HCT116 (cell line): ENCODE measurements around the gene CHRNB2.

Source experiments
- CTCF ChIP-seq, 3 experiments: fragments of 200-600 bp in 1 of 3; sonication (generic) in 1 of 3; IDR thresholded peaks in 2 of 3; conservative IDR thresholded peaks in 1 of 3; 2 replicates each; pipeline ENCODE4 v1.5.1; 2012 to 2017; ENCODE audit warnings: low read depth in 2 of 3, low read length in 2 of 3, antibody characterized with exemption in 1 of 3, borderline replicate concordance in 1 of 3, control low read depth in 1 of 3, mild to moderate bottlenecking in 1 of 3, mixed read lengths in 1 of 3, mixed run types in 1 of 3, moderate library complexity in 1 of 3; ENCODE audit not compliant: insufficient read depth in 1 of 3
- EGR1 ChIP-seq: IDR thresholded peaks from 2 replicates; pipeline ENCODE4 v1.6.1; 2012; ENCODE audit warnings: low read depth
- POLR2A ChIP-seq: IDR thresholded peaks from 2 replicates; pipeline ENCODE4 v1.7.0; 2011; ENCODE audit warnings: borderline replicate concordance; ENCODE audit not compliant: insufficient read depth, insufficient read length; ENCODE audit errors: extremely low read depth
- SIN3A ChIP-seq: IDR thresholded peaks from 2 replicates; pipeline ENCODE4 v1.6.1; 2012; ENCODE audit warnings: low read depth

- TF ChIP-seq POLR2A (no peak), CTCF (IDR thresholded peaks at IDR 0.05 in 2 of 3, conservative IDR thresholded peaks at IDR 0.05 in 1 of 3; ENCODE audit: borderline replicate concordance in 1 of 3, insufficient read depth in 1 of 3, low read depth in 2 of 3, low read length in 2 of 3) (no peak), SIN3A (no peak), EGR1 (no peak)
These were observed 11.2 kb upstream of the CHRNB2 start for GRCh38 chr1:154556422-154556821.
